Measurements from ENCODE around the gene HSDL1. TPM values are rescaled to one million over a fixed set of nuclear protein-coding genes. Genes with fewer than 3 reads are reported as not detected.

The HSDL1 gene
- total and polyA plus RNA-seq, 2 of the 4 experiments (the other 2 are of a cell fraction), result 11.6 to 18.3 TPM

- TF ChIP-seq CTCF (conservative IDR thresholded peaks at IDR 0.05; ENCODE audit: low read depth, low read length), result peak; percentile 99
- TF ChIP-seq SMC3 (IDR thresholded peaks at IDR 0.05; ENCODE audit: low read depth, low read length), result peak; percentile 74
- TF ChIP-seq POLR2A (IDR thresholded peaks at IDR 0.05; ENCODE audit: low read depth, low read length), result no peak
Observed at GRCh38 chr16:84186685-84187437, 41.9 kb upstream of the HSDL1 start, which contains the start of gene TAF1C (continued).

- peak overlapping the region; percentile 13 for H2AK9ac ChIP-seq (replicated peaks; ENCODE audit: low read depth, low read length, poor library complexity)
- BruUV-seq (replicated peaks), result no TSS peak
- no peak overlapping the region for H3K4ac ChIP-seq (ENCODE audit: low read depth, low read length)
- H4K8ac ChIP-seq (ENCODE audit: low read depth in 2 of 2, low read length in 2 of 2), result no peak overlapping the region
- no peak overlapping the region for H2BK5ac ChIP-seq (ENCODE audit: low read depth, low read length, poor library complexity, severe bottlenecking)
- in situ Hi-C loops (cut with MboI; ENCODE audit: low sequenced_read_pairs) (no loop called here), intact Hi-C loops (cut with micrococcal nuclease) (no loop called here), dilution Hi-C loops (cut with HindIII; ENCODE audit: low sequenced_read_pairs, unreplicated experiment) (no loop called here)
- peaks cover 3% of the 10 kb centered on the region for H3K4me1 ChIP-seq (ENCODE audit: control insufficient read depth, insufficient read depth, low read length)
- H3K79me1 ChIP-seq (ENCODE audit: low read depth in 1 of 2, low read length in 2 of 2), result peaks cover 16 to 48% of the 10 kb centered on the region in 2 experiments
- no peak overlapping the region for H3K18ac ChIP-seq (ENCODE audit: low read depth, low read length)
- peaks cover 43% of the 10 kb centered on the region for H3K36me3 ChIP-seq (ENCODE audit: control insufficient read depth, insufficient read depth, low read length)
- POLR2A ChIA-PET (ENCODE audit: unreplicated experiment), result interaction anchor here (0.5 kb wide), 1 partner anchor 59 kb away, joined by 3 read pairs; no protein-coding TSS in a partner anchor
- H3K9me1 ChIP-seq (ENCODE audit: insufficient read depth, low read length), result peaks cover 6% of the 10 kb centered on the region; the same call in 1 of the 2 replicates
- H4K91ac ChIP-seq (ENCODE audit: insufficient read depth, low read depth, low read length), result no peak overlapping the region
- 0 out of 2 replicates have a peak, but pooled peaks cover 9% of the 10 kb centered on the region for H4K20me1 ChIP-seq (ENCODE audit: insufficient read depth, low read length)
- no peak overlapping the region for H3K56ac ChIP-seq (ENCODE audit: extremely low read depth, insufficient read depth, low read length)
- no peak overlapping the region for H3K14ac ChIP-seq (replicated peaks; ENCODE audit: low read depth, low read length)
- DNase-seq (no peak), ATAC-seq (ENCODE audit: low read depth) (no peak)
- WGBS, 2 experiments (ENCODE audit: extremely low coverage in 2 of 2, insufficient read length in 1 of 2), result 85% methylated on average over 5 of the region's 10 CpGs; no CpG with 5 or more reads in 1 of the 2 experiments
- no peak overlapping the region for H3K27ac ChIP-seq (ENCODE audit: insufficient read depth, low read length)
- H2BK20ac ChIP-seq (ENCODE audit: low read depth, low read length), result no peak overlapping the region
- no peak overlapping the region for H4K5ac ChIP-seq (ENCODE audit: low read depth, low read length)
- H2BK120ac ChIP-seq (ENCODE audit: low read depth, low read length), result no peak overlapping the region
- H2AK5ac ChIP-seq (ENCODE audit: low read depth, low read length), result no peak overlapping the region
- CTCF ChIA-PET, result no interaction called here
- no peak overlapping the region for H3K4me2 ChIP-seq (ENCODE audit: low read depth, low read length)
- H3K9ac ChIP-seq (ENCODE audit: low read depth, low read length), result no peak overlapping the region
- no peak overlapping the region for H2AFZ ChIP-seq (replicated peaks; ENCODE audit: low read length, poor library complexity)
- H3K23ac ChIP-seq (ENCODE audit: low read depth, low read length), result no peak overlapping the region
- no peaks in the 10 kb centered on the region; the same call in 1 of the 2 replicates for H3K27me3 ChIP-seq (ENCODE audit: control insufficient read depth, insufficient read depth, low read length)
- H3K9me3 ChIP-seq (ENCODE audit: control insufficient read depth, insufficient read depth, low read length), result no peaks in the 10 kb centered on the region
- no peak overlapping the region for H2BK15ac ChIP-seq (ENCODE audit: low read depth, low read length)
- H3K4me3 ChIP-seq (ENCODE audit: insufficient read depth, low read depth, low read length), result no peak overlapping the region
- TF ChIP-seq CEBPB (IDR thresholded peaks at IDR 0.05; ENCODE audit: low read depth, low read length) (no peak), ELK1 (IDR thresholded peaks at IDR 0.05; ENCODE audit: borderline replicate concordance, low read depth, low read length) (no peak), RFX5 (IDR thresholded peaks at IDR 0.05; ENCODE audit: low read depth, low read length) (no peak), NFE2L2 (IDR thresholded peaks at IDR 0.05; ENCODE audit: low read depth, low read length) (no peak), RCOR1 (IDR thresholded peaks at IDR 0.05; ENCODE audit: insufficient replicate concordance, low read length) (no peak), CHD1 (IDR thresholded peaks at IDR 0.05; ENCODE audit: low read depth, low read length) (no peak), POLR2A (IDR thresholded peaks at IDR 0.05; ENCODE audit: low read depth, low read length) (no peak), FOS (IDR thresholded peaks at IDR 0.05; ENCODE audit: low read depth, low read length) (no peak), SMC3 (IDR thresholded peaks at IDR 0.05; ENCODE audit: low read depth, low read length) (no peak), BHLHE40 (IDR thresholded peaks at IDR 0.05; ENCODE audit: low read depth, low read length) (no peak), MXI1 (IDR thresholded peaks at IDR 0.05; ENCODE audit: borderline replicate concordance, low read depth, low read length) (no peak)
Observed at GRCh38 chr16:84184775-84185174, 39.8 kb upstream of the HSDL1 start.
